K562 (cell line): ENCODE data around the gene ADAMTSL3. TPM values are rescaled to one million over a fixed set of nuclear protein-coding genes. Genes with fewer than 3 reads are reported as not detected.

Source experiments
- ATAC-seq: fragments of 200-7000 bp; cut with Tn5 transposase; 3 replicates; pipeline ENCODE4 v1.9.1; 2020; ENCODE audit warnings: moderate library complexity
- BruUV-seq: library from RNA; stranded (reverse); fragments of 400-500 nt; replicated peaks from 2 replicates; lab custom pipeline; 2021; lab: Mats Ljungman, UMichigan
- CTCF ChIA-PET: fragments of 300-600 bp; formaldehyde crosslinking; extraction: SDS; loops from one replicate; lab custom pipeline; 2021; ENCODE audit warnings: low intra/inter-chr PET ratio; lab: Yijun Ruan, JAX
- POLR2A ChIA-PET: fragments of 300-600, 350-650 bp; sonication (Branson Sonifier 250); formaldehyde crosslinking; extraction: SDS; loops from one replicate; lab custom pipeline; 2021; ENCODE audit warnings: antibody characterized with exemption, inconsistent platforms; lab: Yijun Ruan, JAX
- DNase-seq, 4 experiments: peaks; one replicate each; pipeline versions ENCODE4 v3.0.0 to v3.0.0-alpha.2; 2011 to 2018; ENCODE audit warnings: low spot score in 3 of 4, mixed read lengths in 3 of 4; ENCODE audit errors: extremely low read depth in 1 of 4
- FAIRE-seq: peaks from 2 replicates; lab custom pipeline; 2011; peaks lifted over from hg19 to GRCh38; lab: Jason Lieb, UNC
- H2AFZ ChIP-seq: 2 replicates; pipeline ENCODE4 v1.6.0; 2011; ENCODE audit warnings: low read depth, low read length, control low read depth, inconsistent platforms
- H3K27ac ChIP-seq: fragments of 200-600 bp; 3 replicates; pipeline ENCODE4 v1.8.0; 2011; ENCODE audit warnings: low read depth, mild to moderate bottlenecking, control low read depth, inconsistent platforms, low read length, moderate library complexity, mixed read lengths; ENCODE audit errors: extremely low read depth
- H3K27me3 ChIP-seq, 2 experiments: fragments of 300-600 bp in 1 of 2; 2 replicates in 1 of 2; 3 replicates in 1 of 2; pipeline versions ENCODE4 v1.6.0 to v1.8.0; 2011; ENCODE audit warnings: inconsistent platforms in 2 of 2, low read length in 2 of 2, mild to moderate bottlenecking in 1 of 2, mixed read lengths in 1 of 2, moderate library complexity in 1 of 2; ENCODE audit not compliant: control insufficient read depth in 2 of 2, insufficient read depth in 2 of 2
- H3K36me3 ChIP-seq: fragments of 300-600 bp; 3 replicates; pipeline ENCODE4 v1.8.0; 2011; ENCODE audit warnings: mild to moderate bottlenecking, low read length, inconsistent platforms; ENCODE audit not compliant: control insufficient read depth, insufficient read depth
- H3K4me1 ChIP-seq, 2 experiments: fragments of 200-600 bp in 1 of 2; replicated peaks in 1 of 2; 2 replicates in 1 of 2; 3 replicates in 1 of 2; pipeline versions ENCODE4 v1.5.1 to v1.8.0; 2011; ENCODE audit warnings: inconsistent platforms in 2 of 2, low read length in 2 of 2, mild to moderate bottlenecking in 1 of 2, mixed read lengths in 1 of 2, moderate library complexity in 1 of 2; ENCODE audit not compliant: control insufficient read depth in 2 of 2, insufficient read depth in 2 of 2
- H3K4me2 ChIP-seq: 2 replicates; pipeline ENCODE4 v1.6.1; 2011; ENCODE audit warnings: low read length, control low read depth, inconsistent platforms, mixed read lengths; ENCODE audit not compliant: insufficient read depth
- H3K4me3 ChIP-seq: fragments of 200-600 bp; sonication (generic), shearing (Covaris generic); 2 replicates; pipeline ENCODE4 v1.5.1; 2016; ENCODE audit warnings: control low read depth, inconsistent platforms
- H3K79me2 ChIP-seq: fragments of 200-600 bp; 3 replicates; pipeline ENCODE4 v1.8.0; 2011; ENCODE audit warnings: low read length, inconsistent platforms; ENCODE audit not compliant: control insufficient read depth, insufficient read depth
- H3K9ac ChIP-seq, 2 experiments: 2 replicates each; pipeline versions ENCODE4 v1.6.0 to v1.6.1; 2011; ENCODE audit warnings: low read depth in 2 of 2, low read length in 2 of 2, control low read depth in 1 of 2, inconsistent platforms in 1 of 2, mild to moderate bottlenecking in 1 of 2, mixed read lengths in 1 of 2; ENCODE audit not compliant: insufficient read depth in 1 of 2
- H3K9me1 ChIP-seq: one replicate; pipeline ENCODE4 v1.6.0; 2011; ENCODE audit warnings: inconsistent platforms, mild to moderate bottlenecking, low read length, moderate library complexity; ENCODE audit not compliant: control insufficient read depth, insufficient read depth
- H3K9me3 ChIP-seq: replicated peaks from 2 replicates; pipeline ENCODE4 v1.5.1; 2011; ENCODE audit warnings: low read depth, low read length, inconsistent platforms; ENCODE audit not compliant: control insufficient read depth, insufficient read depth
- H4K20me1 ChIP-seq: replicated peaks from 2 replicates; pipeline ENCODE4 v1.6.1; 2011; ENCODE audit warnings: low read length, inconsistent platforms, mixed read lengths; ENCODE audit not compliant: control insufficient read depth, insufficient read depth
- ARID2 ChIP-seq: fragments of 450-650 bp; IDR thresholded peaks from 2 replicates; pipeline ENCODE4 v1.6.1; 2017; ENCODE audit warnings: antibody characterized with exemption, mild to moderate bottlenecking
- BHLHE40 ChIP-seq: IDR thresholded peaks from 2 replicates; pipeline ENCODE4 v1.6.1; 2011; ENCODE audit warnings: low read length, improper control_type of control experiment
- EHMT2 ChIP-seq: fragments of 450-650 bp; IDR thresholded peaks from 2 replicates; pipeline ENCODE4 v1.6.1; 2018; ENCODE audit warnings: antibody characterized with exemption
- KLF16 ChIP-seq: IDR thresholded peaks from 2 replicates; pipeline ENCODE4 v1.6.1; 2016; ENCODE audit warnings: antibody characterized with exemption
- PHF20 ChIP-seq: fragments of 450-650 bp; IDR thresholded peaks from 2 replicates; pipeline ENCODE4 v1.6.1; 2018; ENCODE audit not compliant: partially characterized antibody
- PTTG1 ChIP-seq: fragments of 450-650 bp; IDR thresholded peaks from 2 replicates; pipeline ENCODE4 v1.6.1; 2016; ENCODE audit warnings: low read depth, mild to moderate bottlenecking, missing genetic modification characterization, missing compliant biosample characterization
- RBM17 ChIP-seq: fragments of 200-400 bp; formaldehyde crosslinking; IDR thresholded peaks from 2 replicates; pipeline ENCODE4 v1.6.1; 2017; ENCODE audit warnings: low read depth, mild to moderate bottlenecking, low read length, borderline replicate concordance
- RFX7 ChIP-seq: fragments of 250-450 bp; sonication (Bioruptor Pico); IDR thresholded peaks from 2 replicates; pipeline ENCODE4 v1.5.1; 2021; ENCODE audit warnings: mild to moderate bottlenecking
- SIN3A ChIP-seq, 2 experiments: fragments of 150-350 bp in 1 of 2; IDR thresholded peaks; 2 replicates each; pipeline ENCODE4 v1.6.1; 2011 to 2016; ENCODE audit warnings: borderline replicate concordance in 2 of 2, low read depth in 2 of 2, low read length in 2 of 2, mild to moderate bottlenecking in 2 of 2, moderate library complexity in 2 of 2; ENCODE audit not compliant: control insufficient read depth in 1 of 2
- SMARCA4 ChIP-seq: fragments of 450-650 bp; IDR thresholded peaks from 2 replicates; pipeline ENCODE4 v1.6.1; 2016
- ZFP30 ChIP-seq: fragments of 250-450 bp; sonication (Bioruptor Pico); IDR thresholded peaks from 2 replicates; pipeline ENCODE4 v1.8.0; 2022; ENCODE audit warnings: moderate library complexity, mild to moderate bottlenecking, inconsistent platforms, borderline replicate concordance
- ZNF639 ChIP-seq, 2 experiments: fragments of 200-800 bp in 1 of 2; sonication (Bioruptor generic) in 1 of 2; sonication (generic) in 1 of 2; formaldehyde crosslinking in 1 of 2; IDR thresholded peaks in 1 of 2; conservative IDR thresholded peaks in 1 of 2; 2 replicates each; pipeline versions ENCODE4 v1.5.0 to v1.6.1; 2016 to 2020; ENCODE audit warnings: missing compliant biosample characterization in 1 of 2, missing genetic modification characterization in 1 of 2, missing genetic modification reagents in 1 of 2
- ZNF699 ChIP-seq: fragments of 250-450 bp; sonication (Bioruptor Pico); IDR thresholded peaks from 2 replicates; pipeline ENCODE4 v1.8.0; 2021; ENCODE audit warnings: mild to moderate bottlenecking, moderate library complexity; ENCODE audit not compliant: insufficient replicate concordance
- WGBS: fragments of 100-300 bp; shearing (Covaris generic); methylation state at CpG from one replicate; pipeline ENCODE4 v1.1.6; 2016; ENCODE audit warnings: low coverage, mixed read lengths; ENCODE audit not compliant: insufficient coverage; ENCODE audit errors: missing lambda C conversion rate; 5-methylcytosine and 5-hydroxymethylcytosine counted together
- in situ Hi-C: fragments of 300-500 bp; cut with MboI; formaldehyde crosslinking; loops from 4 replicates; pipeline ENCODE4 v1.15.0; 2018; ENCODE audit warnings: inconsistent platforms, mixed read lengths
- intact Hi-C: fragments of 100-400 bp; cut with micrococcal nuclease; formaldehyde crosslinking; loops from 2 replicates; pipeline ENCODE4 v1.14.2; 2022
- polyA plus RNA-seq, 8 experiments: library from polyadenylated mRNA; depleted of rRNA in 4 of 8; stranded (reverse) in 5 of 8; unstranded in 3 of 8; fragments of >200 nt; fragmentation: Nextera tagmentation in 2 of 8; fragmentation: Illumina TruSeq in 1 of 8; extraction: Ambion mirVana in 2 of 8; extraction: Trizol in 1 of 8; gene quantifications; 2 replicates each; pipeline versions ENCODE4 v1.2.1 to v1.2.3, GENCODE V29; 2011 to 2014; ENCODE audit warnings: inconsistent platforms in 1 of 8, missing spikeins in 1 of 8
- total RNA-seq, 7 experiments: library from RNA; depleted of rRNA in 6 of 7; stranded (reverse); fragments of >200 nt in 6 of 7; fragmentation: Illumina TruSeq in 2 of 7; extraction: Trizol in 2 of 7; gene quantifications; 2 replicates each; pipeline versions ENCODE4 v1.2.1 to v1.2.3, GENCODE V29; 2011 to 2021; ENCODE audit warnings: low replicate concordance in 1 of 7
- TF ChIP-seq, protein P1 (sequence below): fragments of 450-650 bp; formaldehyde crosslinking; IDR thresholded peaks from 2 replicates; pipeline ENCODE4 v1.4.0; 2020; ENCODE audit warnings: mild to moderate bottlenecking, moderate library complexity

Gene ADAMTSL3
- total and polyA plus RNA-seq, 9 of the 15 experiments (the other 6 are each of a cell fraction or from before 2014, with no cell fraction given) = 0.01 to 0.18 (median 0.07) TPM; not detected in 3

DNA sequence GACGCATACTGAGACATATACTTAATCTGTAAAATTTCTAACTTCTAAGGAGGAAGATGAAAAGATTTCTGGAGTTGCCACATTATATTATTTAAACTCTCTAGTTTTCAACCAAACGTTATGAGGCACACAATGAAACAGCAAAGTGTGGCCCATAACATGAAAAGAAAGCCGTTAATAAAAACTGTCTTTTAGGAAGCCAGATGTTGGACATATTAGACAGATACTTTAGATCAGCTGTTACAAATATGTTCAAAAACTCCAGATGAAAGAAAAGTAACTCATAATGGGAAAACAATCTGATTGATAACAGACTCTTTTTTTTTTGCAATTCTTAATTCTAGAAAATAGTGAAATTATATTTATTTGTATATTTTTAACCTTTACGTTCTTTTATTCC, 34.3 kb downstream of the ADAMTSL3 start:
- DNase-seq (no peak), FAIRE-seq (no peak), ATAC-seq (no peak)
- H3K9me1 ChIP-seq = no peaks in the 10 kb centered on the region
- H3K9ac ChIP-seq = no peak overlapping the region
- in situ Hi-C loops (no loop called here), intact Hi-C loops (no loop called here)
- H3K27me3 ChIP-seq = peaks cover 2 to 12% of the 10 kb centered on the region in 2 experiments; a peak in 4 of 5 replicates
- TF ChIP-seq PHF20 = no peak
- no peak for TF ChIP-seq RFX7 (CRISPR knock-in tag)
- no peak for TF ChIP-seq ARID2
- TF ChIP-seq, protein P1, sequence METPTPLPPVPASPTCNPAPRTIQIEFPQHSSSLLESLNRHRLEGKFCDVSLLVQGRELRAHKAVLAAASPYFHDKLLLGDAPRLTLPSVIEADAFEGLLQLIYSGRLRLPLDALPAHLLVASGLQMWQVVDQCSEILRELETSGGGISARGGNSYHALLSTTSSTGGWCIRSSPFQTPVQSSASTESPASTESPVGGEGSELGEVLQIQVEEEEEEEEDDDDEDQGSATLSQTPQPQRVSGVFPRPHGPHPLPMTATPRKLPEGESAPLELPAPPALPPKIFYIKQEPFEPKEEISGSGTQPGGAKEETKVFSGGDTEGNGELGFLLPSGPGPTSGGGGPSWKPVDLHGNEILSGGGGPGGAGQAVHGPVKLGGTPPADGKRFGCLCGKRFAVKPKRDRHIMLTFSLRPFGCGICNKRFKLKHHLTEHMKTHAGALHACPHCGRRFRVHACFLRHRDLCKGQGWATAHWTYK (CRISPR knock-in tag) = no peak
- no peak for TF ChIP-seq PTTG1 (tag)
- TF ChIP-seq BHLHE40 = no peak
- TF ChIP-seq ZNF639 (CRISPR knock-in tag; conservative IDR thresholded peaks at IDR 0.05 in 1 of 2, IDR thresholded peaks at IDR 0.05 in 1 of 2) = no peak
- no peak for TF ChIP-seq EHMT2
- TF ChIP-seq SMARCA4 = no peak
- TF ChIP-seq SIN3A (IDR thresholded peaks at IDR 0.05; ENCODE audit: borderline replicate concordance in 2 of 2, control insufficient read depth in 1 of 2, low read depth in 2 of 2, low read length in 2 of 2) = no peak
- TF ChIP-seq ZNF699 (CRISPR knock-in tag) = no peak
- no peak for TF ChIP-seq RBM17
- no peak for TF ChIP-seq KLF16
- no peak for TF ChIP-seq ZFP30
- WGBS = 2% methylated on average over 4 of the region's 4 CpGs
- no TSS peak for BruUV-seq
- no peak overlapping the region for H3K27ac ChIP-seq
- no peaks in the 10 kb centered on the region for H3K9me3 ChIP-seq
- ChIA-PET POLR2A (interaction anchor here (0.6 kb wide), 1 partner anchor 26 kb away, joined by 3 read pairs; no protein-coding TSS in a partner anchor), CTCF (no interaction called here)
- no peaks in the 10 kb centered on the region for H3K79me2 ChIP-seq
- no peaks in the 10 kb centered on the region for H4K20me1 ChIP-seq
- H2AFZ ChIP-seq = no peak overlapping the region
- no peak overlapping the region for H3K4me3 ChIP-seq
- no peaks in the 10 kb centered on the region for H3K4me1 ChIP-seq
- no peak overlapping the region for H3K4me2 ChIP-seq
- no peaks in the 10 kb centered on the region for H3K36me3 ChIP-seq
